IMR-90 (cell line): ENCODE measurements around the gene ARF1. TPM values are rescaled to one million over a fixed set of nuclear protein-coding genes. Genes with fewer than 3 reads are reported as not detected.

ENCODE experiments used
- ATAC-seq: fragments of 200-7000 bp; cut with Tn5 transposase; 2 replicates; pipeline ENCODE4 v1.9.1; 2020; ENCODE audit warnings: low read depth, mild to moderate bottlenecking, moderate library complexity
- BruUV-seq: library from RNA; stranded (reverse); fragments of 400-500 nt; replicated peaks from 2 replicates; lab custom pipeline; 2021; lab: Mats Ljungman, UMichigan
- CTCF ChIA-PET: fragments of 300-600 bp; formaldehyde crosslinking; extraction: SDS; loops from one replicate; lab custom pipeline; 2021; ENCODE audit warnings: antibody characterized with exemption; lab: Yijun Ruan, JAX
- POLR2A ChIA-PET: fragments of 300-600 bp; sonication (Branson Sonifier 250); formaldehyde crosslinking; loops from one replicate; lab custom pipeline; 2022; ENCODE audit warnings: antibody characterized with exemption; ENCODE audit not compliant: unreplicated experiment; lab: Charles Lee
- DNase-seq: peaks from one replicate; pipeline ENCODE4 v3.0.0; 2013
- H2AFZ ChIP-seq: replicated peaks from 2 replicates; pipeline ENCODE3; 2013; ENCODE audit warnings: low read length, mild to moderate bottlenecking; ENCODE audit not compliant: poor library complexity
- H2AK5ac ChIP-seq: 2 replicates; pipeline ENCODE4 v1.6.1; 2013; ENCODE audit warnings: low read depth, low read length, inconsistent platforms
- H2AK9ac ChIP-seq: replicated peaks from 2 replicates; pipeline ENCODE3; 2013; ENCODE audit warnings: mild to moderate bottlenecking, low read depth, low read length, moderate library complexity; ENCODE audit not compliant: poor library complexity
- H2BK120ac ChIP-seq: 2 replicates; pipeline ENCODE4 v1.6.1; 2013; ENCODE audit warnings: low read depth, low read length, inconsistent platforms
- H2BK15ac ChIP-seq: 3 replicates; pipeline ENCODE4 v1.6.1; 2013; ENCODE audit warnings: low read depth, low read length, inconsistent platforms
- H2BK20ac ChIP-seq: 2 replicates; pipeline ENCODE4 v1.6.1; 2013; ENCODE audit warnings: low read depth, mild to moderate bottlenecking, inconsistent platforms, low read length, moderate library complexity
- H2BK5ac ChIP-seq: 2 replicates; pipeline ENCODE4 v1.6.1; 2013; ENCODE audit warnings: mild to moderate bottlenecking, low read depth, low read length, inconsistent platforms; ENCODE audit not compliant: poor library complexity, severe bottlenecking
- H3K14ac ChIP-seq: replicated peaks from 2 replicates; pipeline ENCODE4 v1.6.1; 2013; ENCODE audit warnings: low read depth, low read length, inconsistent platforms
- H3K18ac ChIP-seq: 2 replicates; pipeline ENCODE4 v1.6.1; 2013; ENCODE audit warnings: low read depth, low read length, control low read depth
- H3K23ac ChIP-seq: 2 replicates; pipeline ENCODE4 v1.6.1; 2013; ENCODE audit warnings: low read depth, low read length, inconsistent platforms
- H3K27ac ChIP-seq: 2 replicates; pipeline ENCODE4 v1.5.1; 2013; ENCODE audit warnings: mild to moderate bottlenecking, control low read depth, low read length; ENCODE audit not compliant: insufficient read depth
- H3K27me3 ChIP-seq: 2 replicates; pipeline ENCODE4 v1.6.1; 2013; ENCODE audit warnings: low read length; ENCODE audit not compliant: control insufficient read depth, insufficient read depth
- H3K36me3 ChIP-seq: 2 replicates; pipeline ENCODE4 v1.6.1; 2013; ENCODE audit warnings: low read length, mixed read lengths; ENCODE audit not compliant: control insufficient read depth, insufficient read depth
- H3K4ac ChIP-seq: 2 replicates; pipeline ENCODE4 v1.6.1; 2013; ENCODE audit warnings: low read depth, low read length, inconsistent platforms
- H3K4me1 ChIP-seq: 2 replicates; pipeline ENCODE4 v1.6.1; 2013; ENCODE audit warnings: low read length, mixed read lengths; ENCODE audit not compliant: control insufficient read depth, insufficient read depth
- H3K4me2 ChIP-seq: 2 replicates; pipeline ENCODE4 v1.6.1; 2013; ENCODE audit warnings: low read depth, mild to moderate bottlenecking, control low read depth, low read length, moderate library complexity
- H3K4me3 ChIP-seq: 2 replicates; pipeline ENCODE4 v1.5.1; 2013; ENCODE audit warnings: low read depth, mild to moderate bottlenecking, control low read depth, low read length, moderate library complexity; ENCODE audit not compliant: insufficient read depth
- H3K56ac ChIP-seq: 2 replicates; pipeline ENCODE4 v1.6.1; 2013; ENCODE audit warnings: low read length, inconsistent platforms; ENCODE audit not compliant: insufficient read depth; ENCODE audit errors: extremely low read depth
- H3K79me1 ChIP-seq, 2 experiments: 2 replicates each; pipeline ENCODE4 v1.6.1; 2013; ENCODE audit warnings: low read length in 2 of 2, inconsistent platforms in 1 of 2, low read depth in 1 of 2
- H3K9ac ChIP-seq: 2 replicates; pipeline ENCODE4 v1.6.1; 2013; ENCODE audit warnings: low read depth, low read length, control low read depth
- H3K9me1 ChIP-seq: 2 replicates; pipeline ENCODE4 v1.6.1; 2013; ENCODE audit warnings: low read length, inconsistent platforms; ENCODE audit not compliant: insufficient read depth
- H3K9me3 ChIP-seq: 2 replicates; pipeline ENCODE4 v1.6.1; 2013; ENCODE audit warnings: low read length; ENCODE audit not compliant: control insufficient read depth, insufficient read depth
- H4K20me1 ChIP-seq: 2 replicates; pipeline ENCODE4 v1.6.1; 2013; ENCODE audit warnings: low read length, inconsistent platforms; ENCODE audit not compliant: insufficient read depth
- H4K5ac ChIP-seq: 2 replicates; pipeline ENCODE4 v1.6.1; 2013; ENCODE audit warnings: mild to moderate bottlenecking, low read depth, low read length, control low read depth
- H4K8ac ChIP-seq, 2 experiments: 2 replicates each; pipeline ENCODE4 v1.6.1; 2013; ENCODE audit warnings: low read depth in 2 of 2, low read length in 2 of 2, control low read depth in 1 of 2, inconsistent platforms in 1 of 2
- H4K91ac ChIP-seq: 2 replicates; pipeline ENCODE4 v1.6.1; 2013; ENCODE audit warnings: low read depth, low read length, inconsistent platforms; ENCODE audit not compliant: insufficient read depth
- BHLHE40 ChIP-seq: fragments of 150-350 bp; IDR thresholded peaks from 2 replicates; pipeline ENCODE4 v1.6.1; 2016; ENCODE audit warnings: mild to moderate bottlenecking, low read depth, low read length
- CEBPB ChIP-seq: IDR thresholded peaks from 2 replicates; pipeline ENCODE4 v1.6.1; 2012; ENCODE audit warnings: low read depth, low read length, improper control_type of control experiment
- CHD1 ChIP-seq: IDR thresholded peaks from 2 replicates; pipeline ENCODE4 v1.6.1; 2012; ENCODE audit warnings: low read depth, low read length, improper control_type of control experiment
- CTCF ChIP-seq: conservative IDR thresholded peaks from 2 replicates; pipeline ENCODE4 v1.5.1; 2012; ENCODE audit warnings: mild to moderate bottlenecking, low read depth, low read length, improper control_type of control experiment
- ELK1 ChIP-seq: fragments of 150-350 bp; IDR thresholded peaks from 2 replicates; pipeline ENCODE4 v1.6.1; 2016; ENCODE audit warnings: low read depth, mild to moderate bottlenecking, low read length, moderate library complexity, borderline replicate concordance
- FOS ChIP-seq: fragments of 150-350 bp; IDR thresholded peaks from 2 replicates; pipeline ENCODE4 v1.6.1; 2016; ENCODE audit warnings: low read depth, low read length
- MAFK ChIP-seq: IDR thresholded peaks from 2 replicates; pipeline ENCODE4 v1.6.1; 2012; ENCODE audit warnings: low read depth, low read length, improper control_type of control experiment
- MAZ ChIP-seq: IDR thresholded peaks from 2 replicates; pipeline ENCODE4 v1.6.1; 2012; ENCODE audit warnings: low read depth, mild to moderate bottlenecking, low read length, improper control_type of control experiment, moderate library complexity, borderline replicate concordance
- MXI1 ChIP-seq: IDR thresholded peaks from 2 replicates; pipeline ENCODE4 v1.6.1; 2012; ENCODE audit warnings: low read depth, mild to moderate bottlenecking, low read length, moderate library complexity, borderline replicate concordance
- NFE2L2 ChIP-seq: fragments of 150-350 bp; IDR thresholded peaks from 2 replicates; pipeline ENCODE4 v1.6.1; 2016; ENCODE audit warnings: low read depth, mild to moderate bottlenecking, low read length
- POLR2A ChIP-seq: IDR thresholded peaks from 2 replicates; pipeline ENCODE4 v1.6.1; 2012; ENCODE audit warnings: mild to moderate bottlenecking, low read depth, low read length
- RAD21 ChIP-seq: IDR thresholded peaks from 2 replicates; pipeline ENCODE4 v1.6.1; 2012; ENCODE audit warnings: low read length, improper control_type of control experiment
- RCOR1 ChIP-seq: IDR thresholded peaks from 2 replicates; pipeline ENCODE4 v1.6.1; 2012; ENCODE audit warnings: mild to moderate bottlenecking, low read length, improper control_type of control experiment; ENCODE audit not compliant: insufficient replicate concordance
- RFX5 ChIP-seq: IDR thresholded peaks from 2 replicates; pipeline ENCODE4 v1.8.0; 2012; ENCODE audit warnings: low read depth, mild to moderate bottlenecking, low read length, moderate library complexity
- SMC3 ChIP-seq: fragments of 150-350 bp; IDR thresholded peaks from 2 replicates; pipeline ENCODE4 v1.6.1; 2016; ENCODE audit warnings: low read depth, mild to moderate bottlenecking, antibody characterized with exemption, low read length, moderate library complexity
- USF2 ChIP-seq: fragments of 150-350 bp; IDR thresholded peaks from 2 replicates; pipeline ENCODE4 v1.6.1; 2017; ENCODE audit warnings: mild to moderate bottlenecking, antibody characterized with exemption, low read length, low read depth
- WGBS, 2 experiments: methylation state at CpG; one replicate each; pipeline versions ENCODE4 v1.1.5 to v1.1.7; 2013; ENCODE audit warnings: missing lambda C conversion rate in 2 of 2; ENCODE audit not compliant: insufficient read length in 1 of 2; ENCODE audit errors: extremely low coverage in 2 of 2; 5-methylcytosine and 5-hydroxymethylcytosine counted together
- dilution Hi-C: fragments of 300-500 bp; cut with HindIII; formaldehyde crosslinking; loops from one replicate; pipeline ENCODE4 v1.14.3; 2018; ENCODE audit warnings: low sequenced_read_pairs; ENCODE audit not compliant: unreplicated experiment
- in situ Hi-C: fragments of 300-500 bp; cut with MboI; formaldehyde crosslinking; loops from 3 replicates; pipeline ENCODE4 v1.14.3; 2019; ENCODE audit warnings: low sequenced_read_pairs, inconsistent platforms, mixed read lengths
- intact Hi-C: fragments of 100-400 bp; cut with micrococcal nuclease; formaldehyde crosslinking; loops from 2 replicates; pipeline ENCODE4 v1.10.0; 2022
- polyA plus RNA-seq, 3 experiments: library from polyadenylated mRNA; depleted of rRNA; stranded (reverse); fragments of >200 nt; gene quantifications; 2 replicates each; pipeline ENCODE4 v1.2.3, GENCODE V29; 2012; ENCODE audit warnings: low replicate concordance in 1 of 3
- total RNA-seq: library from RNA; depleted of rRNA; stranded (reverse); fragments of >200 nt; gene quantifications from 2 replicates; pipeline ENCODE4 v1.2.3, GENCODE V29; 2012

ARF1 gene
- total and polyA plus RNA-seq, 2 of the 4 experiments (the other 2 are of a cell fraction) = 330 to 1,100 TPM

- BruUV-seq = no TSS peak
- ATAC-seq = no peak
- H4K8ac ChIP-seq = no peak overlapping the region
- H3K23ac ChIP-seq = no peak overlapping the region
- TF ChIP-seq MXI1 (no peak), USF2 (no peak), SMC3 (no peak), NFE2L2 (no peak), RAD21 (no peak), CHD1 (no peak), CEBPB (no peak), BHLHE40 (no peak), FOS (no peak), MAFK (no peak), CTCF (no peak), MAZ (no peak), RCOR1 (no peak), RFX5 (no peak), POLR2A (no peak), ELK1 (no peak)
- no peak overlapping the region for H2AK5ac ChIP-seq
- no peak overlapping the region for H2BK15ac ChIP-seq
- H2AK9ac ChIP-seq = no peak overlapping the region
- DNase-seq = no peak
- H2BK120ac ChIP-seq = no peak overlapping the region
- 100% methylated on average over 1 of the region's 4 CpGs; no CpG with 5 or more reads in 1 of the 2 experiments for WGBS, 2 experiments
- H3K4me3 ChIP-seq = no peak overlapping the region
- H3K9me1 ChIP-seq = peaks cover 17% of the 10 kb centered on the region
- H3K4me1 ChIP-seq = peaks cover 27% of the 10 kb centered on the region
- no peak overlapping the region for H2BK20ac ChIP-seq
- no peak overlapping the region for H3K18ac ChIP-seq
- no peaks in the 10 kb centered on the region for H3K9me3 ChIP-seq
- CTCF ChIA-PET = no interaction called here
- dilution Hi-C loops (no loop called here), intact Hi-C loops (no loop called here), in situ Hi-C loops (no loop called here)
- no peak overlapping the region for H3K4ac ChIP-seq
- POLR2A ChIA-PET = no interaction called here
- no peak overlapping the region for H3K14ac ChIP-seq
- H3K4me2 ChIP-seq = no peak overlapping the region
- peaks cover 9 to 71% of the 10 kb centered on the region in 2 experiments for H3K79me1 ChIP-seq
- H3K27ac ChIP-seq = no peak overlapping the region
- H2BK5ac ChIP-seq = no peak overlapping the region
- H4K5ac ChIP-seq = no peak overlapping the region
- H3K56ac ChIP-seq = no peak overlapping the region
- H3K27me3 ChIP-seq = no peaks in the 10 kb centered on the region
- H4K91ac ChIP-seq = no peak overlapping the region
- H3K9ac ChIP-seq = no peak overlapping the region
- H3K36me3 ChIP-seq = peaks cover 10% of the 10 kb centered on the region
- H2AFZ ChIP-seq = no peak overlapping the region
- H4K20me1 ChIP-seq = peaks cover 51% of the 10 kb centered on the region
Measured at GRCh38 chr1:228147768-228148167, 65.3 kb downstream of the ARF1 start.
